NCI-H2196 treated with DMSO at 0.1 percent for 48 hours (cell line): Measurements from ENCODE around the gene PHF21B.

ENCODE experiments used
- DNase-seq: peaks from one replicate; lab custom pipeline; 2025; ENCODE audit not compliant: unreplicated experiment; lab: John Stamatoyannopoulos, UW

Gene PHF21B

DNA sequence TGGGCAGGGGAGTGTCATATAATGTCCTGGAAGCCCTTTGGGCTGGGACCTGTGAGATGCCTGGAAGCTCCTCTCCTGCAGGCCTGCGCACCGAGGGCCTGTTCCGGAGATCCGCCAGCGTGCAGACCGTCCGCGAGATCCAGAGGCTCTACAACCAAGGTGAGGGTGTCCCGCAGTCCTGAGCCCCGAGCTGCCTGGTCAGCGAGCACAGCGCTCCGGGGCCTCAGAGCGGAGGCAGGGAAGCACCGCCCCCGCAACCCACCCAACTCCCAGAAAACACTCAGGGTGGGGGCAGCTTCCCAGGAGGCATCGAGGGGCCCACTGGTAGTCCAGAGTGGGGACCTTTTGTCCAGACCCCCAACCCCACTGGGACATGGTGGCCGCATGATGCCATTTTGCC, 161.9 kb downstream of the PHF21B start:
- no peak for DNase-seq

- no peak for DNase-seq
Measured at GRCh38 chr22:44847380-44847779, 162.4 kb downstream of the PHF21B start.

- no peak for DNase-seq
Measured at GRCh38 chr22:44846726-44847275, 163.0 kb downstream of the PHF21B start.

- DNase-seq = no peak
Measured at GRCh38 chr22:44845796-44846720, 163.7 kb downstream of the PHF21B start.

- DNase-seq = no peak
Measured at GRCh38 chr22:44845191-44845590, 164.6 kb downstream of the PHF21B start.

GRCh38 chr22:44842417-44842816, 167.4 kb downstream of the PHF21B start:
- no peak for DNase-seq

DNA sequence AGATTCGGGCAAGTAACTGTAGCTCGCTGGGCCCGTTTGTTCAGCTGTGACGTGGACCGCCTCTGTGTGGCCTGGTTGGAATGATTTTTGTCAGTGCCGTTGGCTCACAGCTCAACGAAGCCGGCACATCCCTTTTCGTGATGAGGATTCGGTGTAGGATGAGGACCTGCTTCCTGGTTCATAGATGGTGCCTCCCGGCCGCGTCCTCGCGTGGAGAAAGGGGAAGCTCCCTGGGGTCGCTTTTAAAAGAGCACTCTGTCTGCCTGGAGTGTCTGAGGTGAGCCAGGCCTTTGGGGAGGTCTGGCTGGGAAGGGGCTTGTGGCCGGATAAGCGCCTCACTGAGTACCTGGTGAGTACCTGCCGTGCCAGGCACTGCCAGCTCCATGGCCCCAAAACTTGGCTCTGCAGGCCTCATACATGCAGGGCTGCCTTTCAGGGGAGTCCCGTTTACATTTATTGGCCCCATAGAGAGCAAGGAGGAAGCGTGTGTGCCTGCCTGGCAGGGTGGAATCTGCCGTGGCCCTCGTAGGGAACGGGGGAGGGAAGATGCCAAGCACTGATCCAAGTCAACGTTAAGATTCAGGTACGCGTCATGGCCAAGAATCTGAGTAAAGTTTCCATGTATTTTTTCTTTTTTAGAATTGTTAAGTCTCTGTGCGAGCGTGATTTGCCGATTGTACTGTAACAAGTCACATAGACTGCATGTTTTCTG, 169.0 kb downstream of the PHF21B start:
- DNase-seq = no peak

DNA sequence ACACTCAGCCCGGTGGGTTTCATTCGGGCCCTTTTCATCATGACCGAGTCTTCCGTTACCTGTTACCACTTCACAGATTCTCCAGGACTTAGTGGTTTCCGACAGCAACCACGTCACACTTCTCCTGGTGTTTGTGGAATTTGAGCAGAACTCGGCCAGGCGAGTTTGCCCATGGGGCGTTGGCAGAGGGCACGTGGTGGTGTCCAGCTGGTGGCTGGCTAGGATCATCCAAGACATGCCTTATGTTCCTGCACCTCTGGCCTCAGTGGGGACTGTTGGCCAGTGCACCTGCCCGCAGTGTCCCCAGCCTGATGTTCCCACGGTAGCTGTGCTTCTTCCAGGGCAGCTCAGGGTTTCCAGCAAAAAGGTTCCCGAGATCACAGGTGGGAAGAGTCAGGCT, 170.1 kb downstream of the PHF21B start:
- no peak for DNase-seq

- no peak for DNase-seq
Measured at GRCh38 chr22:44839061-44839460, 170.7 kb downstream of the PHF21B start.

DNA sequence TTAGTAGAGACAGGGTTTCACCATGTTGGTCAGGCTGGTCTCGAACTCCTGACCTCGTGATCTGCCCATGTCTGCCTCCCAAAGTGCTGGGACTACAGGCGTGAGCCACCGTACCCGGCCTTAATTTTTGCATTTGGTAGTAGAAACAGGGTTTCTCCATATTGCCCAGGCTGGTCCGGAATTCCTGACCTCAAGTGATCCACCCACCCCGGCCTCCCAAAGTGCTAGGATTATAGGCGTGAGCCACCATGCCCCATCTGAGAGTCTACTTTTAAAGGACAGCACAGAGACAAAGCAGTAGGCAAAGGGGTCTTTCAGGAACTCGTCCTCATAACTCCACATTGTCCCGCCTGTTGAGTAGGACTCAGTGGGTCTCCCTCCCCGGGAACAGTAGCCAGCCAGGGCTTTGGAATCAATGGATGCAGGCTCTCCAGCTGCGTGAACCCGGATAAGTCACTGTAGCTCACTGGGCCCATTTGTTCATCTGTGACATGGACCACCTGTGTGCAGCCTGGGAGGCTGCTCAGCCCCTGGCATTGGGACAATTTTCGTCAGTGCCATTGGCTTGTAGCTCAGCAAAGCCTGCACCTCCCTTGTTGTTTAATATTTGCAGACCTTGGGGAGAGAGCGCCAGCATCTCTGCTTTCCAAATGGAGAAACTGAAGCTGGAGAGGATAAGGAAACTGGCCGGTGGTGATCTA, 171.3 kb downstream of the PHF21B start:
- DNase-seq = no peak

DNA sequence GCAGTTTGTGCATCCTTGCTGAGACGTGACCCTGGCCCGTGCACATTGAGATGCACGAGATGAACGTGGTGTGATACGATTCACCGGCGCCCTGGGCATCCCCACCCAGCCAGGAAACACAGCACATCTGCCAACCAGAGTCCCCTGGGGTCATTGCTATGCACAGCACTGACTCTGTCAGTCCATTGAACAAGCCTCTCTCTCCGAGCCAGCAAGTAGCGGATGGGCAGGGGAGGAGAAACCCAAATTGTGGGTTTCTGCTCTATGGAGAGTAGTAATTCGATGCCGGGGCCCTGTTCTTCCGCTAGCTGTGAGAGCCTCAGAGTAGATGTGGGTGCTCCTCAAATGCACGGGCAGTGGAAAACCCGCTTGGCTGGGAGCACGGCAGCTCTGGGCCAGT, 172.3 kb downstream of the PHF21B start:
- DNase-seq = no peak

DNA sequence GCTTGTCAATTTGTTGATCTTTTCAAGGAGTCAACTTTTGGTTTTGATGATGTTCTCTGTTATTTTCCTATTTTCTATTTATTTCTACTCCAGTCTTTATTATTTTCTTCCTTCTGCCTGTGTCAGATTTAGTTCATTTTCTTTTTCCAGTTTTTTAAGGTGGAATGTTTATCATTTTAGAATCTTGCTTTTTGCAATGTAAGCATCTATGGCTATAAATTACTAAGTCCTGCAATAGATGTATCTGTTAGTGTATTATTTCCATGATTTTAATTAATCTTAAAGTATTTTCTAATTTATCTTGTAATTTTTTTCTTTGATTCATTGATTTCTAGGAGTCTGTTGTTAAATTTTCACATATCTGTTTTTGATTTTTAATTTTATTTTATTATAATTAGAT, 175.7 kb downstream of the PHF21B start:
- no peak for DNase-seq

DNA sequence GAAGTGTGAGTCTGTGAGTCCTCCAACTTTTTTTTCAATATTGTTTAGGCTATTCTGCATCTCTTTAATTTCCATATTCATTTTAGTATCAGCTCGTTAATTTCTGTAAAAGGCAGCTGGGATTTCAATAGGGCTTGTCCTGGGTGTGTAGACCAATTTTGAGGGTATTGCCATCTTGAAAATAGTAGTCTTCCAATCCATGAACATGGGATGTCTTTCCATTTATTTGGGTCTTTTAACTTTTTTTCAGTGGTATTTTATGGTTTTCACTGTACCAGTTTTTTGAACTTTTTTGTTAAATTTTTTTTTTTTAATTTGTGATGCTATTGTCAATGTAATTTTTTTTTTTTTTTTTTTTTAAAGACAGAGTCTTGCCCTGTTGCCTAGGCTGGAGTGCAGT, 177.9 kb downstream of the PHF21B start:
- DNase-seq = no peak
